CD4-positive, alpha-beta memory T cell (primary cell): Measurements from ENCODE around the gene SLC10A2. TPM values are rescaled to one million over a fixed set of nuclear protein-coding genes. Genes with fewer than 3 reads are reported as not detected.
"Not testable (repeated sequence)": the region's sequence is repeated elsewhere in the genome, so short reads cannot be mapped to it uniquely, and the experiment has no call there.

ENCODE experiments used
- CTCF ChIA-PET: fragments of 350-600 bp; sonication (Branson Sonifier 250); formaldehyde crosslinking; loops from one replicate; lab custom pipeline; 2021; ENCODE audit warnings: inconsistent platforms; ENCODE audit not compliant: partially characterized antibody; lab: Charles Lee
- POLR2A ChIA-PET: fragments of 350-600 bp; sonication (Branson Sonifier 250); formaldehyde crosslinking; loops from one replicate; lab custom pipeline; 2021; ENCODE audit not compliant: partially characterized antibody; lab: Charles Lee
- DNase-seq, 5 donors: peaks; one replicate each; pipeline versions ENCODE4 v3.0.0 to v3.0.0-alpha.2; 2020 to 2022; ENCODE audit warnings: mixed read lengths in 1 of 5
- H3K27ac ChIP-seq: one replicate; pipeline ENCODE4 v1.7.0; 2013; ENCODE audit warnings: low read depth, low read length
- H3K27me3 ChIP-seq: 2 replicates; pipeline ENCODE4 v1.7.0; 2013; ENCODE audit warnings: mild to moderate bottlenecking, low read length, moderate library complexity; ENCODE audit not compliant: insufficient read depth
- H3K36me3 ChIP-seq: 2 replicates; pipeline ENCODE4 v1.7.0; 2013; ENCODE audit warnings: mild to moderate bottlenecking, low read length, moderate library complexity; ENCODE audit not compliant: insufficient read depth
- H3K4me1 ChIP-seq: 2 replicates; pipeline ENCODE4 v1.7.0; 2013; ENCODE audit warnings: mild to moderate bottlenecking, low read length, moderate library complexity; ENCODE audit not compliant: insufficient read depth
- H3K4me3 ChIP-seq, 2 donors: one replicate each; pipeline ENCODE4 v1.7.0; 2013; ENCODE audit warnings: low read length in 2 of 2, mild to moderate bottlenecking in 1 of 2
- H3K9me3 ChIP-seq, 2 donors: one replicate each; pipeline ENCODE4 v1.7.0; 2013; ENCODE audit warnings: low read length in 2 of 2, control low read depth in 1 of 2; ENCODE audit not compliant: control insufficient read depth in 1 of 2
- H3K27ac Mint-ChIP-seq, 7 donors: one replicate each; pipeline ENCODE4 v1.8.0; 2020 to 2021; ENCODE audit warnings: mixed read lengths in 7 of 7, mild to moderate bottlenecking in 6 of 7, inconsistent platforms in 3 of 7, moderate library complexity in 3 of 7
- H3K27me3 Mint-ChIP-seq, 2 donors: one replicate each; pipeline ENCODE4 v1.8.0; 2020 to 2021; ENCODE audit warnings: mixed read lengths in 2 of 2
- H3K36me3 Mint-ChIP-seq, 2 donors: one replicate each; pipeline ENCODE4 v1.8.0; 2020 to 2021; ENCODE audit warnings: mixed read lengths in 2 of 2, inconsistent platforms in 1 of 2, mild to moderate bottlenecking in 1 of 2
- H3K4me1 Mint-ChIP-seq, 4 donors: one replicate each; pipeline ENCODE4 v1.8.0; 2020 to 2021; ENCODE audit warnings: mixed read lengths in 4 of 4, mild to moderate bottlenecking in 1 of 4
- H3K4me3 Mint-ChIP-seq, 8 donors: one replicate each; pipeline ENCODE4 v1.8.0; 2020 to 2021; ENCODE audit warnings: mixed read lengths in 8 of 8, mild to moderate bottlenecking in 7 of 8, moderate library complexity in 6 of 8, inconsistent platforms in 3 of 8
- H3K9me3 Mint-ChIP-seq, 8 donors: one replicate each; pipeline ENCODE4 v1.8.0; 2020 to 2021; ENCODE audit warnings: mixed read lengths in 8 of 8, mild to moderate bottlenecking in 5 of 8, inconsistent platforms in 3 of 8, moderate library complexity in 1 of 8
- intact Hi-C: fragments of 100-400 bp; cut with micrococcal nuclease; formaldehyde crosslinking; loops from one replicate; pipeline ENCODE4 v1.15.1; 2023
- polyA plus RNA-seq, 2 donors: library from polyadenylated mRNA; unstranded; fragments of 300-500 nt; fragmentation: Illumina TruSeq; gene quantifications; one replicate each; pipeline ENCODE4 v1.2.3, GENCODE V29; 2021
- total RNA-seq, 2 experiments: library from RNA; stranded (reverse); gene quantifications; one replicate each; pipeline ENCODE4 v1.2.3, GENCODE V29; 2021

SLC10A2 gene
- total and polyA plus RNA-seq, 4 experiments from 2014 or later = not detected

DNA sequence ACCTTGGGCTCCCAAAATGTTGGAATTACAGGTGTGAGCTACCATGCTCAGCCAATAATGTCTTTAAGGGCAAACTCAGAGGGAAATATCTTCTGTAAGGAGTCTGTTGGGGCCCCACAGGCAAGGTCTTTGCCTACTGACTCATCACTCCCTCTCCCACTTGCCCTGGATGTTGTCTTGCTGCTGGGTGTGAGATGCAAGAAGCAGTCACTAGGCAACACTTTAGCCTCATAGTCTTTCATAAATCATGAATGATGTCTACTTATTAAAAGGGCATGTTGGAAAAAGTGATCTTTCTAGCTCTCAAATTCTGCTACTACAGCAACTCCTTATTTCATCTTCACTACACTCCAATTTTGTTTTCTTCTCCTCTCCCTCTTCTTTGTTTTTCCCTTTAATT lies 34.6 kb upstream of the SLC10A2 start:
- H3K36me3 ChIP-seq = no peaks in the 10 kb centered on the region
- Mint-ChIP-seq H3K4me3 (no peak overlapping the region), H3K27ac (no peak overlapping the region), H3K4me1 (no peaks in the 10 kb centered on the region), H3K27me3 (no peaks in the 10 kb centered on the region), H3K36me3 (no peaks in the 10 kb centered on the region), H3K9me3 (peaks cover 0 to 3% (median 0%) of the 10 kb centered on the region in 8 donors)
- no peaks in the 10 kb centered on the region for H3K9me3 ChIP-seq
- no peaks in the 10 kb centered on the region for H3K4me1 ChIP-seq
- ChIA-PET CTCF (no interaction called here), POLR2A (no interaction called here)
- H3K27ac ChIP-seq = no peak overlapping the region
- DNase-seq = no peak
- no peak overlapping the region for H3K4me3 ChIP-seq
- intact Hi-C loops = no loop called here
- H3K27me3 ChIP-seq = no peaks in the 10 kb centered on the region

DNA sequence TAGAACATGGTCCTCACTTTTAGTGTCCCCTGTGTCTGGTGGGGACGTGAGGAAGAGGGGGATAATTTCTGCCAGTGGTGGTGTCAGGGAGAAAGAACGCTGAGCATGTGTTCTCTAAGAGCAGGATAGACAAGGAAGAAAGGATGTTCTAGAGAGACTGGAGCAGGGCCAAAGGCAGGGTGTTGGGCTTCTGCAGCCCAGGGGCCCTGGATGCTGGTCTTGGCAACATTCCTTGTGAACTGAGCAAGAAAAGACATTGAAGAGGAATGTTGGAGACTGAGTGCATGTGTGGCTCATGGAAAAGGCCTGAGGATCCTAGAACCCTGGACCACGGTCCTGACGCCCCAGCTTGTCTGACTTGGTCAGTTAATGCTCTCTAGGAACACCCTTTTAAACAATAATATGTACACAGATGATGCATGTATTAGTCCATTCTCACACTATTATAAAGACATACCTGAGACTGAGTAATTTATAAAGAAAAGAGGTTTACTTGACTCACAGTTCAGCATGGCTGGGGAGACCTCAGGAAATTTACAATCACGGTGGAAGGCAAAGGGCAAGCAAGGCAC lies 33.6 kb upstream of the SLC10A2 start:
- no peak overlapping the region for H3K27ac ChIP-seq
- no peaks in the 10 kb centered on the region for H3K36me3 Mint-ChIP-seq
- H3K9me3 ChIP-seq = no peaks in the 10 kb centered on the region
- POLR2A ChIA-PET = no interaction called here
- H3K27me3 ChIP-seq = no peaks in the 10 kb centered on the region
- H3K36me3 ChIP-seq = no peaks in the 10 kb centered on the region
- H3K27ac Mint-ChIP-seq = no peak overlapping the region
- H3K9me3 Mint-ChIP-seq = peaks cover 0 to 3% (median 0%) of the 10 kb centered on the region in 8 donors
- no peaks in the 10 kb centered on the region for H3K4me1 ChIP-seq
- no peak for DNase-seq
- H3K27me3 Mint-ChIP-seq = no peaks in the 10 kb centered on the region
- H3K4me1 Mint-ChIP-seq = no peaks in the 10 kb centered on the region
- CTCF ChIA-PET = no interaction called here
- no peak overlapping the region for H3K4me3 Mint-ChIP-seq
- intact Hi-C loops = no loop called here
- no peak overlapping the region for H3K4me3 ChIP-seq

- intact Hi-C loops = no loop called here
- Histone ChIP-seq H3K36me3 (no peaks in the 10 kb centered on the region), H3K27me3 (no peaks in the 10 kb centered on the region), H3K27ac (no peak overlapping the region), H3K4me1 (no peaks in the 10 kb centered on the region), H3K4me3 (no peak overlapping the region), H3K9me3 (no peaks in the 10 kb centered on the region)
- CTCF ChIA-PET = no interaction called here
- POLR2A ChIA-PET = no interaction called here
- Mint-ChIP-seq H3K4me3 (no peak overlapping the region), H3K4me1 (no peaks in the 10 kb centered on the region), H3K36me3 (no peaks in the 10 kb centered on the region), H3K27me3 (no peaks in the 10 kb centered on the region), H3K9me3 (peaks cover 0 to 12% (median 6%) of the 10 kb centered on the region in 8 donors), H3K27ac (no peak overlapping the region)
- DNase-seq = no peak
Measured at GRCh38 chr13:103098535-103098934, 32.3 kb upstream of the SLC10A2 start.

- Histone ChIP-seq H3K9me3 (no peaks in the 10 kb centered on the region), H3K4me3 (no peak overlapping the region), H3K36me3 (no peaks in the 10 kb centered on the region), H3K4me1 (no peaks in the 10 kb centered on the region), H3K27ac (no peak overlapping the region), H3K27me3 (no peaks in the 10 kb centered on the region)
- Mint-ChIP-seq H3K9me3 (peaks cover 0 to 21% (median 14%) of the 10 kb centered on the region in 8 donors), H3K27ac (no peak overlapping the region), H3K4me1 (no peaks in the 10 kb centered on the region), H3K27me3 (no peaks in the 10 kb centered on the region), H3K36me3 (no peaks in the 10 kb centered on the region), H3K4me3 (no peak overlapping the region)
- ChIA-PET POLR2A (no interaction called here), CTCF (no interaction called here)
- no peak for DNase-seq
- intact Hi-C loops = no loop called here
Measured at GRCh38 chr13:103097366-103097928, 31.2 kb upstream of the SLC10A2 start.

DNA sequence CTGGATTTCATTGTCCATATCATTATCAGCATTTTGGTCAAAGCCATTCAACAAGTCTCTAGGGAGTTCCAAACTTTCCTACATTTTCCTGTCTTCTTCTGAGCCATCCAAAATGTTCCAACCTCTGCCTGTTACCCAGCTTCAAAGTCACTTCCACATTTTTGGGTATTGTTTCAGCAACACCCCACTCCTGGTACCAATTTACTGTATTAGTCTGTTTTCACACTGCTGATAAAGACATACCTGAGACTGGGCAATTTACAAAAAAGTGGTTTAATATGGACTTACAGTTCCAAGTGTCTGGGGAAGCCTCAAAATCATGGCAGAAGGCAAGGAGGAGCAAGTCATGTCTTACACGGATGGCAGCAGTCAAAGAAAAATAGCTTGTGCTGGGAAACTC lies 27.4 kb upstream of the SLC10A2 start:
- H3K9me3 ChIP-seq, POLR2A ChIA-PET, H3K36me3 Mint-ChIP-seq, H3K27me3 ChIP-seq, H3K27ac ChIP-seq, H3K27ac Mint-ChIP-seq, H3K4me1 Mint-ChIP-seq, intact Hi-C loops, DNase-seq, CTCF ChIA-PET, H3K4me1 ChIP-seq, H3K36me3 ChIP-seq, H3K4me3 ChIP-seq, H3K27me3 Mint-ChIP-seq, H3K4me3 Mint-ChIP-seq: not testable (repeated sequence)
- peaks cover 0 to 33% (median 19%) of the 10 kb centered on the region in 8 donors for H3K9me3 Mint-ChIP-seq

DNA sequence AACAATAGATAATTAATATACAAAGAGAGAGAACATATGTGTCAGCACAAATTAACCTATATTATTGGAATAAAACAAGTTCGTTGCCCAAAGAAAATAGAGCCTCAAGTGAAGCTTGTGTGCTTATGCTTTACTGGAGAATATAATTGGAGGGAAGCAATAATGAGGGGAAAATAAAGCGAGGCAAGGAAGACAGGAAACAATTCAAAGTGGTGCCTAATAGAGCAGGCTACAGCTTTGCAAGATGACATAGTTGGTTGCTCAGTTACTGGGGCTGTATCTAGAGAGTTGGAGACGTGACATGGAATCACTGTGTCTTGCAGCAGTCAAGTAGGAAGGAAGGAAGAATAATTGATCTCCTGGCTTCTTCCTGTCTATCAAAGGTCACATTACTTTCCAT lies 21.1 kb upstream of the SLC10A2 start:
- no peak overlapping the region for H3K4me3 Mint-ChIP-seq
- H3K36me3 ChIP-seq = no peaks in the 10 kb centered on the region
- no peaks in the 10 kb centered on the region for H3K27me3 ChIP-seq
- H3K27ac ChIP-seq = no peak overlapping the region
- no peak overlapping the region for H3K4me3 ChIP-seq
- ChIA-PET POLR2A (no interaction called here), CTCF (no interaction called here)
- H3K27me3 Mint-ChIP-seq = peaks cover 2 to 3% of the 10 kb centered on the region in 2 donors
- peaks cover 0 to 13% (median 6%) of the 10 kb centered on the region in 8 donors for H3K9me3 Mint-ChIP-seq
- DNase-seq = no peak
- no peaks in the 10 kb centered on the region for H3K36me3 Mint-ChIP-seq
- H3K9me3 ChIP-seq = no peaks in the 10 kb centered on the region
- intact Hi-C loops = no loop called here
- no peak overlapping the region for H3K27ac Mint-ChIP-seq
- H3K4me1 ChIP-seq = no peaks in the 10 kb centered on the region
- no peaks in the 10 kb centered on the region for H3K4me1 Mint-ChIP-seq

- no peak overlapping the region for H3K4me3 ChIP-seq
- H3K4me1 Mint-ChIP-seq = no peaks in the 10 kb centered on the region
- H3K27me3 Mint-ChIP-seq = peaks cover 0 to 2% of the 10 kb centered on the region in 2 donors
- H3K36me3 Mint-ChIP-seq = no peaks in the 10 kb centered on the region
- H3K4me1 ChIP-seq = no peaks in the 10 kb centered on the region
- H3K9me3 ChIP-seq = no peaks in the 10 kb centered on the region
- H3K27me3 ChIP-seq = no peaks in the 10 kb centered on the region
- no peak for DNase-seq
- H3K27ac ChIP-seq = no peak overlapping the region
- intact Hi-C loops = no loop called here
- H3K27ac Mint-ChIP-seq = no peak overlapping the region
- CTCF ChIA-PET = no interaction called here
- H3K9me3 Mint-ChIP-seq = peaks cover 0 to 8% (median 0%) of the 10 kb centered on the region in 8 donors
- no peaks in the 10 kb centered on the region for H3K36me3 ChIP-seq
- POLR2A ChIA-PET = no interaction called here
- H3K4me3 Mint-ChIP-seq = no peak overlapping the region
Measured at GRCh38 chr13:103081435-103081834, 15.2 kb upstream of the SLC10A2 start.
